GM19043 (cell line): ENCODE measurements around the gene IZUMO1.
"Not testable (repeated sequence)": the region's sequence is repeated elsewhere in the genome, so short reads cannot be mapped to it uniquely, and the experiment has no call there.

Experiments
- ATAC-seq: cut with Tn5 transposase; IDR thresholded peaks from one replicate; pipeline ENCODE4 v1.9.1; 2021; ENCODE audit warnings: low read depth; ENCODE audit not compliant: unreplicated experiment

IZUMO1 gene

GRCh38 chr19:48714759-48715675, 31.7 kb downstream of the IZUMO1 start:
- ATAC-seq: no peak

DNA sequence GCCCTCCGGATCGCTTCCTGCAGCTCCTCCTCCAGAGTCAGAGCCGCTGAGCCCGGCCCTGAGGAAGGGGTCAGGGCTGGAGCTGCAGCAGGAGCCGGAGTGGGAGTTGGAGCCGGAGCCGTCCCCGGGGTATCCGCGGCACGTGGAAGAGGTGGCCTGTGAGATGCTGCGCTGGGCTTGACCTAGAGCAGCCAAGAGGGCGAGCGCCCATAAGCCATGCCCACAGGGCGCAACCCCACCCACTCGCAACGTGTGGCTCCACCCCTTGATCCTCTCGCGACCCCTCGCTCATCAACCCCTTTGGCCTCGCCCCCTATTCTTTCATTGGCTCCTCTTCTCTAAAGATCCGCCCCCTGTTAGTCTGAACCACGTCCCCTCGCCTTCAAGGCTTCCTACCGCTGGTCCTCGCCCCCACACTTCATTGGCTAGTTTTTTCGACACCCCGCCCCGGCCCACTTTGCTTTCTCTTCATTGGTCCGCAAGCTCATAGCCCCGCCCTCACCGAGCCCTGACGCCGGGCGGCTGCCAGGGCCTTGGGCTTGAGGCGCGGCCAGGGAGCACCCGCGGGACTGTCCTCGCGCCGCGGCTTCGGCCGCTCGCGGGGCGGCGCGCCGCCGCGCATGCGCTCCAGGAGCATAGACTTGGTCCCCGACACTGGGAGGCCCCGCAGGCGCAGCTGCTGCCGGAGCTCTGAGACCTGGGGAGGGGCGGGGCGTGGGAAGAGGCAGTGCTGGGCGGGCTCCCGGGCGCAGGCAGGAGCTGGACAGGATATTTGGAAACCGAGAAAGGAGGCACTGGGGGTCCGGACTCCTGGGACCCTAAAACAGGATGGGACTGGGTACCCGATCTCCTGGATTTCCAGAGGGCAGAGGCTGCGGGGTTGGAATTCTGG, 32.6 kb downstream of the IZUMO1 start:
- peak; percentile 76 for ATAC-seq

DNA sequence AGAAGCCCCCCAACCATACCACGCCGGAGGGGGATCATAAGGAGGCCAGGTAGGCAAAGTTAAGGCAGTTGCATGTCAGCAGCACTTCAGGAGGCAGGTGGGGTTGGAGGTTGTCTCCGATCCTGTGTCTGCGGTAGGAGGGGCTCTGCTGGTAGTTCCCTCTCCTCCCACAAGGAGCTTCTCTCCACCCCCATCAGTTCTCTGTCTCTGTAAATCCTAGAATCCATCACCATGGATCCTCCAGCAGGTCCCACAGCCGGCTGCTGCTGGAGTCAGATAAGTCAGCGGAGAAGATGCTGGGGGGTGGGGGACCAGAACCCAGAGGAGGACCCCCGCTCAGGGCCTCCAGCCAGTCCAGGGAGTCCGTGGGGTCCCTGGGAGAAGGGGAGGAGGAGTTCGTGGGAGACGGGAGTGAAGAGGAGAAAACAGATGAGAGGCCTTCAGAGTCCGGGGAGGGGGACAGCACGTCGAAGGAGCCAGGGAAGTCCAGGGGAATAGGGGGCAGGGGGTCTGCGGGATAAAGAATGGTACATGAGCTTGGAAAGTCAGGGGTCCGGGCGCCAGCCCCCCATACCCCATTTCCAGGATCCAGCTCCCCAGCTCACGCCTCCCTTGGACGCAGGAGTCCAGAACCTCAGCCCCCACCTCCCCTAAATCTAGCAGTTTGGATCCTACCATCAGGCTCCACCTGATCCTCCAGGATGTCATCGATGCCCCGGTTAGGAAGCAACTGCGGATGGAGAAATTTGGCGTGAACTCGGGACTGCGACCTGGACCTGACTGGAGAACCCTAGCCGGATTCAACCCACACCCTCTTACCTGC, 33.5 kb downstream of the IZUMO1 start:
- no peak for ATAC-seq

DNA sequence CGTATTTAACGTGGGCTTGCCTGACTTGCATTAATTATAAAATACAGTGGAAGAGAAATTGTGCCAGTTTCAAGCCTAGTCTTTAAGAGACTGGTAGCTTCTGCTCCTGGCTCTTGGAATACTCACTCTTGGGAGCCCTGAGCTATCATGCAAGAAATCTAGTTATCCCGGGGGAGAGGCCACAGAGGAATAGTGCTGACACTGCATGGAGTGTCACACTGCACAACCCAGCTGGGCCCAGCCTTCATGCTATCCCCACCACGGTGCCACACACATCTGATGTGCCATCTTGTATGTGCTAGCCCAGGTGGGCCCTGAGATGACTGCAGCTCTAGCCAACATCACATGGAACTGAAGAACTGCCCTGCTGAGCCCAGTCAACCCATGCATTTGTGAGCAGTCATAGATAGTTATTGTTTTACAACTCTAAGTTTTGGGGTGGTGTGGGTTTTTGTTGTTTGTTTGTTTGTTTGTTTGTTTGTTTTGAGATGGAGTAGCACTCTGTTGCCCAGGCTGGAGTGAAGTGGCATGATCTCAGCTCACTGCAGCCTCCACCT, 35.5 kb downstream of the IZUMO1 start:
- no peak for ATAC-seq

- no peak for ATAC-seq
Observed at GRCh38 chr19:48708471-48708870, 38.2 kb downstream of the IZUMO1 start.

- no peak for ATAC-seq
Observed at GRCh38 chr19:48705431-48705830, 41.3 kb downstream of the IZUMO1 start.

GRCh38 chr19:48703316-48703715, 43.4 kb downstream of the IZUMO1 start:
- ATAC-seq: no peak

DNA sequence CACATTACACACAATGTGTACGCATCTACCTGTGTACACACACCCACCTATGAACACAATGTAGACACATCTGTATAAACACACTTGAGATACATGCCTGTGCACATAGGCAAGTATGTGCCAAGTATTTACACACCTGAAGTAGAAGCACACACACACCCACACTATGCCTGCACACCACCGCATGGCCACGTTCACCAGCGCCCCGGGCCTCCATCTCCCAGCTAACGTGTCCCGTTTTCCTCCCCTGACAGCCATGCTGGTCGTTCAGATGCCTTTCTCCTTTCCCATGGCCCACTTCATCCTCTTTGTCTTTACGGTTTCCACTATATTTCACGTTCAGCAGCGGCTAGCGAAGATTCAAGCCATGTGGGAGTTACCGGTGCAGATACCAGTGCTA, 44.0 kb downstream of the IZUMO1 start:
- ATAC-seq: no peak

GRCh38 chr19:48698046-48698445, 48.7 kb downstream of the IZUMO1 start:
- no peak for ATAC-seq

GRCh38 chr19:48696353-48697010, 50.2 kb downstream of the IZUMO1 start:
- no peak for ATAC-seq

GRCh38 chr19:48695743-48696352, 50.9 kb downstream of the IZUMO1 start, which contains the start of gene FUT2:
Gene FUT2 (plus strand): TSS chr19:48695971. CDS start chr19:48702957, 6,986 bp downstream.
- no peak for ATAC-seq

GRCh38 chr19:48693629-48694028, 53.1 kb downstream of the IZUMO1 start:
- not testable (repeated sequence) for ATAC-seq
